A549 (cell line): Measurements from ENCODE around the gene CRISPLD2.

Experiments
- CEBPB ChIP-seq, 2 experiments: fragments of >200 bp in 1 of 2; sonication (Bioruptor Twin) in 1 of 2; formaldehyde crosslinking in 1 of 2; IDR thresholded peaks; 2 replicates each; pipeline ENCODE4 v1.6.1; 2012 to 2016
- CHD2 ChIP-seq: fragments of 150-350 bp; IDR thresholded peaks from 2 replicates; pipeline ENCODE4 v1.6.1; 2014; ENCODE audit warnings: low read length; ENCODE audit not compliant: partially characterized antibody
- CTCF ChIP-seq: fragments of >200 bp; sonication (Bioruptor Twin); formaldehyde crosslinking; IDR thresholded peaks from 3 replicates; pipeline ENCODE4 v1.5.1; 2016
- FOSB ChIP-seq: fragments of 250-450 bp; sonication (Bioruptor Pico); IDR thresholded peaks from 2 replicates; pipeline ENCODE4 v1.5.0; 2020; ENCODE audit warnings: mild to moderate bottlenecking, moderate library complexity
- HOXB13 ChIP-seq: fragments of 250-450 bp; sonication (Bioruptor Pico); IDR thresholded peaks from 2 replicates; pipeline ENCODE4 v1.5.0; 2020; ENCODE audit warnings: low read depth, mild to moderate bottlenecking, moderate library complexity
- KDM1A ChIP-seq: fragments of 200-600 bp; sonication (generic); IDR thresholded peaks from 2 replicates; pipeline ENCODE4 v1.6.1; 2016; ENCODE audit warnings: low read depth, mild to moderate bottlenecking
- MAX ChIP-seq: IDR thresholded peaks from 2 replicates; pipeline ENCODE4 v1.6.1; 2012
- POLR2A ChIP-seq: IDR thresholded peaks from 2 replicates; pipeline ENCODE4 v1.6.1; 2012; ENCODE audit warnings: mild to moderate bottlenecking, low read length
- REST ChIP-seq: fragments of 200-600 bp; sonication (generic); IDR thresholded peaks from 2 replicates; pipeline ENCODE4 v1.6.1; 2016; ENCODE audit warnings: antibody characterized with exemption, mild to moderate bottlenecking, moderate library complexity
- ZFP36 ChIP-seq: fragments of 450-650 bp; IDR thresholded peaks from 2 replicates; pipeline ENCODE4 v1.6.1; 2014; ENCODE audit warnings: borderline replicate concordance; ENCODE audit not compliant: partially characterized antibody

GRCh38 chr16:84811529-84811928 is 8.3 kb upstream of the CRISPLD2 start:
- TF ChIP-seq CTCF (no peak), KDM1A (no peak), HOXB13 (no peak), REST (no peak), FOSB (CRISPR knock-in tag) (no peak), CHD2 (no peak), ZFP36 (no peak), POLR2A (no peak), MAX (no peak), CEBPB (IDR thresholded peaks at IDR 0.05) (no peak)
